Neural cell (in vitro differentiated cells): ENCODE data around the gene TRIM45. TPM values are rescaled to one million over a fixed set of nuclear protein-coding genes. Genes with fewer than 3 reads are reported as not detected.

ENCODE experiments used
- H2AFZ ChIP-seq: fragments of 200-600, 300-800 bp; sonication (generic), shearing (Covaris generic); 2 replicates; pipeline ENCODE4 v1.6.0; 2014; ENCODE audit warnings: low read depth, mild to moderate bottlenecking, antibody characterized with exemption, low read length, moderate library complexity
- H3F3A ChIP-seq: fragments of 200-600 bp; shearing (Covaris generic); 2 replicates; pipeline ENCODE4 v1.6.1; 2016; ENCODE audit warnings: mild to moderate bottlenecking, moderate library complexity, mixed read lengths, antibody characterized with exemption, low read length; ENCODE audit not compliant: insufficient read depth, poor library complexity, severe bottlenecking
- H3K27ac ChIP-seq: fragments of 200-600, 300-800 bp; sonication (generic), shearing (Covaris generic); 2 replicates; pipeline ENCODE4 v1.5.1; 2014; ENCODE audit warnings: mild to moderate bottlenecking, low read length, moderate library complexity
- H3K27me3 ChIP-seq: fragments of 300-800, 200-600 bp; sonication (generic), shearing (Covaris generic); 2 replicates; pipeline ENCODE4 v1.6.0; 2014; ENCODE audit warnings: mild to moderate bottlenecking, low read depth, low read length, moderate library complexity; ENCODE audit not compliant: insufficient read depth
- H3K36me3 ChIP-seq: fragments of 300-800, 200-600 bp; sonication (generic), shearing (Covaris generic); 2 replicates; pipeline ENCODE4 v1.5.1; 2014; ENCODE audit warnings: mild to moderate bottlenecking, antibody characterized with exemption, low read length, moderate library complexity; ENCODE audit not compliant: insufficient read depth
- H3K4me2 ChIP-seq: fragments of 300-800, 200-600 bp; sonication (generic), shearing (Covaris generic); 2 replicates; pipeline ENCODE4 v1.6.0; 2014; ENCODE audit warnings: mild to moderate bottlenecking, low read length
- H3K4me3 ChIP-seq: fragments of 300-800, 200-600 bp; sonication (generic), shearing (Covaris generic); 2 replicates; pipeline ENCODE4 v1.5.1; 2014; ENCODE audit warnings: mild to moderate bottlenecking, low read length, moderate library complexity
- H3K79me2 ChIP-seq: fragments of 200-600 bp; shearing (Covaris generic); replicated peaks from 2 replicates; pipeline ENCODE4 v1.6.0; 2014; ENCODE audit warnings: mild to moderate bottlenecking, low read length, moderate library complexity; ENCODE audit not compliant: insufficient read depth
- H3K9ac ChIP-seq: fragments of 300-800, 200-600 bp; sonication (generic), shearing (Covaris generic); 2 replicates; pipeline ENCODE4 v1.6.1; 2016; ENCODE audit warnings: mild to moderate bottlenecking, low read length, mixed read lengths
- H3K9me2 ChIP-seq: fragments of 200-600 bp; shearing (Covaris generic); 2 replicates; pipeline ENCODE4 v1.6.1; 2016; ENCODE audit warnings: mild to moderate bottlenecking, low read length, mixed read lengths; ENCODE audit not compliant: insufficient read depth
- H3K9me3 ChIP-seq: fragments of 200-600, 300-800 bp; sonication (generic), shearing (Covaris generic); 2 replicates; pipeline ENCODE4 v1.6.1; 2016; ENCODE audit warnings: mild to moderate bottlenecking, mixed run types, low read length, moderate library complexity, mixed read lengths
- H4K20me1 ChIP-seq: fragments of 200-600 bp; shearing (Covaris generic); 2 replicates; pipeline ENCODE4 v1.6.1; 2016; ENCODE audit warnings: mild to moderate bottlenecking, mixed run types; ENCODE audit not compliant: insufficient read depth
- EP300 ChIP-seq: fragments of 450-650 bp; conservative IDR thresholded peaks from 2 replicates; pipeline ENCODE4 v1.6.1; 2014; ENCODE audit warnings: antibody characterized with exemption, mild to moderate bottlenecking, moderate library complexity; ENCODE audit not compliant: poor library complexity, severe bottlenecking
- EZH2 ChIP-seq: fragments of 200-600, 300-800 bp; shearing (Covaris generic), sonication (generic); IDR thresholded peaks from 2 replicates; pipeline ENCODE4 v1.6.1; 2014; ENCODE audit warnings: antibody characterized with exemption, low read length, borderline replicate concordance, mild to moderate bottlenecking; ENCODE audit not compliant: insufficient read depth, poor library complexity, severe bottlenecking
- MXI1 ChIP-seq: fragments of 450-650 bp; conservative IDR thresholded peaks from 2 replicates; pipeline ENCODE4 v1.6.1; 2014; ENCODE audit warnings: antibody characterized with exemption, mild to moderate bottlenecking; ENCODE audit not compliant: poor library complexity, severe bottlenecking
- POLR2AphosphoS5 ChIP-seq: IDR thresholded peaks from 2 replicates; pipeline ENCODE4 v1.6.1; 2012
- RAD21 ChIP-seq: fragments of 450-650 bp; conservative IDR thresholded peaks from 2 replicates; pipeline ENCODE4 v1.6.1; 2014; ENCODE audit warnings: antibody characterized with exemption, mild to moderate bottlenecking, moderate library complexity
- SMC3 ChIP-seq: fragments of 450-650 bp; conservative IDR thresholded peaks from 2 replicates; pipeline ENCODE4 v1.6.1; 2014; ENCODE audit warnings: antibody characterized with exemption, mild to moderate bottlenecking, moderate library complexity; ENCODE audit not compliant: poor library complexity
- TAF1 ChIP-seq: IDR thresholded peaks from 2 replicates; pipeline ENCODE4 v1.6.1; 2012; ENCODE audit warnings: low read depth
- polyA plus RNA-seq: library from polyadenylated mRNA; depleted of rRNA; stranded (reverse); fragments of >200 nt; gene quantifications from 2 replicates; pipeline ENCODE4 v1.2.3, GENCODE V29; 2014
- TF ChIP-seq, protein P1 (sequence below): IDR thresholded peaks from 2 replicates; pipeline ENCODE4 v1.6.1; 2012; ENCODE audit warnings: borderline replicate concordance
- TF ChIP-seq, protein P2 (sequence below): fragments of 450-650 bp; IDR thresholded peaks from 2 replicates; pipeline ENCODE4 v1.5.1; 2014; ENCODE audit warnings: antibody characterized with exemption, mild to moderate bottlenecking, moderate library complexity; ENCODE audit not compliant: poor library complexity, severe bottlenecking

Gene TRIM45
- polyA plus RNA-seq, 1 donor from 2014 or later: 4.9 TPM

DNA sequence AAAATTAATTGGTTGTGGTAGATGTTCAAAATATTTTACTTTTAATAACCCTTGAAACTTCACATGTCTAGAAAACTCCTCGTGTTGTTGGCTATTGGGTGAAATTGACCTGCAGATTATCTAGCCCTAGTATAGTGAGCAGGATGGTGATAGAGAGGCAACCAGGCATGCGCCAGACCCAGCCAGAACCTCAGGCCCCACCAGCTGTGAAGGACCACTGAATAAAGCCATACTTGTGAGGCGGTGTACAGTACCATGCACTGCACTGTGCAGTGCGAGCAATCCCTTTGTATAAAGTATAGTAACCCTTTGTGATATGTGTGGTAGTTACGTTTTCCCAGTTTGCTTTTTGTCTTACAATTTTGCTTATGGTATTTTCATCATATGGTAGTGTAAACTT, 53.0 kb downstream of the TRIM45 start:
- H3K27ac ChIP-seq: no peak overlapping the region
- no peaks in the 10 kb centered on the region for H3K79me2 ChIP-seq
- no peak overlapping the region for H3K4me2 ChIP-seq
- H3K4me3 ChIP-seq: no peak overlapping the region
- H3K36me3 ChIP-seq: no peaks in the 10 kb centered on the region
- H2AFZ ChIP-seq: no peak overlapping the region
- no peak overlapping the region for H3K9ac ChIP-seq
- H3F3A ChIP-seq: no peaks in the 10 kb centered on the region
- no peaks in the 10 kb centered on the region for H3K9me3 ChIP-seq
- no peaks in the 10 kb centered on the region for H4K20me1 ChIP-seq
- no peaks in the 10 kb centered on the region for H3K9me2 ChIP-seq
- no peaks in the 10 kb centered on the region for H3K27me3 ChIP-seq
- TF ChIP-seq, protein P1, sequence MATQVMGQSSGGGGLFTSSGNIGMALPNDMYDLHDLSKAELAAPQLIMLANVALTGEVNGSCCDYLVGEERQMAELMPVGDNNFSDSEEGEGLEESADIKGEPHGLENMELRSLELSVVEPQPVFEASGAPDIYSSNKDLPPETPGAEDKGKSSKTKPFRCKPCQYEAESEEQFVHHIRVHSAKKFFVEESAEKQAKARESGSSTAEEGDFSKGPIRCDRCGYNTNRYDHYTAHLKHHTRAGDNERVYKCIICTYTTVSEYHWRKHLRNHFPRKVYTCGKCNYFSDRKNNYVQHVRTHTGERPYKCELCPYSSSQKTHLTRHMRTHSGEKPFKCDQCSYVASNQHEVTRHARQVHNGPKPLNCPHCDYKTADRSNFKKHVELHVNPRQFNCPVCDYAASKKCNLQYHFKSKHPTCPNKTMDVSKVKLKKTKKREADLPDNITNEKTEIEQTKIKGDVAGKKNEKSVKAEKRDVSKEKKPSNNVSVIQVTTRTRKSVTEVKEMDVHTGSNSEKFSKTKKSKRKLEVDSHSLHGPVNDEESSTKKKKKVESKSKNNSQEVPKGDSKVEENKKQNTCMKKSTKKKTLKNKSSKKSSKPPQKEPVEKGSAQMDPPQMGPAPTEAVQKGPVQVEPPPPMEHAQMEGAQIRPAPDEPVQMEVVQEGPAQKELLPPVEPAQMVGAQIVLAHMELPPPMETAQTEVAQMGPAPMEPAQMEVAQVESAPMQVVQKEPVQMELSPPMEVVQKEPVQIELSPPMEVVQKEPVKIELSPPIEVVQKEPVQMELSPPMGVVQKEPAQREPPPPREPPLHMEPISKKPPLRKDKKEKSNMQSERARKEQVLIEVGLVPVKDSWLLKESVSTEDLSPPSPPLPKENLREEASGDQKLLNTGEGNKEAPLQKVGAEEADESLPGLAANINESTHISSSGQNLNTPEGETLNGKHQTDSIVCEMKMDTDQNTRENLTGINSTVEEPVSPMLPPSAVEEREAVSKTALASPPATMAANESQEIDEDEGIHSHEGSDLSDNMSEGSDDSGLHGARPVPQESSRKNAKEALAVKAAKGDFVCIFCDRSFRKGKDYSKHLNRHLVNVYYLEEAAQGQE: no peak
- TF ChIP-seq EP300 (no peak), RAD21 (no peak), SMC3 (no peak), TAF1 (no peak), EZH2 (no peak), MXI1 (no peak), POLR2AphosphoS5 (no peak)
- TF ChIP-seq, protein P2, sequence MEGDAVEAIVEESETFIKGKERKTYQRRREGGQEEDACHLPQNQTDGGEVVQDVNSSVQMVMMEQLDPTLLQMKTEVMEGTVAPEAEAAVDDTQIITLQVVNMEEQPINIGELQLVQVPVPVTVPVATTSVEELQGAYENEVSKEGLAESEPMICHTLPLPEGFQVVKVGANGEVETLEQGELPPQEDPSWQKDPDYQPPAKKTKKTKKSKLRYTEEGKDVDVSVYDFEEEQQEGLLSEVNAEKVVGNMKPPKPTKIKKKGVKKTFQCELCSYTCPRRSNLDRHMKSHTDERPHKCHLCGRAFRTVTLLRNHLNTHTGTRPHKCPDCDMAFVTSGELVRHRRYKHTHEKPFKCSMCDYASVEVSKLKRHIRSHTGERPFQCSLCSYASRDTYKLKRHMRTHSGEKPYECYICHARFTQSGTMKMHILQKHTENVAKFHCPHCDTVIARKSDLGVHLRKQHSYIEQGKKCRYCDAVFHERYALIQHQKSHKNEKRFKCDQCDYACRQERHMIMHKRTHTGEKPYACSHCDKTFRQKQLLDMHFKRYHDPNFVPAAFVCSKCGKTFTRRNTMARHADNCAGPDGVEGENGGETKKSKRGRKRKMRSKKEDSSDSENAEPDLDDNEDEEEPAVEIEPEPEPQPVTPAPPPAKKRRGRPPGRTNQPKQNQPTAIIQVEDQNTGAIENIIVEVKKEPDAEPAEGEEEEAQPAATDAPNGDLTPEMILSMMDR: no peak

DNA sequence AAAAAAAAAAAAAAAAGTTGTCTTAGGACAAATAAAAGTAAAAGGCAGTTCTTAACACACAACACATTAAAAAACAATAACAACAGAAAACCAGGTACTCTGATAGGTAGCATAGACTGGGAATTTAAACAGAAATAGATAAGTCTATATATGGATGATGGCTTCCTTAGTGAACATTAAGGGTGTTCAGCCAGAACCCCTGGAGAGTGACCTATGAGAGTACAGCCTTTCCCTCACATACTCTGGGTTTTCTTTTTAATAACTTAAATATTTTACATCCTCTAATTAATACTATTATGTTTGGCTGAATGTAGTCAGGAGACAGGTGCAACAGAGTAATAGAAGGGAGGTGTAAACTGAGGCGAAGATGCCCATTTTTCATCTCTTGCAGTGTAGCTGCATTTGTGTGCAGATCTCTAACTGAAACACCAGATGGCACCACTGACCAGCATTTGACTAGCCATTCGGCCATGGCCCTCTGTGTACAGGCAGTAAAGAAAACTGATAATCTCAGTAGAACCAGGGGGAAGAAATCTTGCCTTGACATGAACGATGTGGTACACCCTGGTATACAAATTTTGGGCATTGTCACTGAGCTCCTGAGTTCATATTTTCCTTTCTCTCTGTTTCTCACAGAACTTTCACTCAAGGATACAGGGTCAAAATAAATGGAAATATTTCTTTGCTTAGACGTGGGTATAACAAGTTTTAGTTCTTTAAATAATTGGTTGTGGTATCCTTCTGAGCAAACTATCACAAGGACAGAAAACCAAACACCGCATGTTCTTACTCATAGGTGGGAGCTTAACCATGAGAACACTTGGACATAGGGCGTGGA, 53.8 kb downstream of the TRIM45 start:
- Histone ChIP-seq H3K36me3 (no peaks in the 10 kb centered on the region), H3K9ac (no peak overlapping the region), H2AFZ (no peak overlapping the region), H4K20me1 (no peaks in the 10 kb centered on the region), H3K4me3 (no peak overlapping the region), H3K27me3 (no peaks in the 10 kb centered on the region), H3K4me2 (no peak overlapping the region), H3K9me2 (no peaks in the 10 kb centered on the region), H3F3A (no peaks in the 10 kb centered on the region), H3K9me3 (no peaks in the 10 kb centered on the region), H3K27ac (no peak overlapping the region), H3K79me2 (no peaks in the 10 kb centered on the region)
- TF ChIP-seq SMC3 (peak; percentile 99), RAD21 (peak; percentile 98), MXI1 (no peak)
- TF ChIP-seq, protein P1: no peak
- TF ChIP-seq, protein P2: peak; percentile 94
